Measurements from ENCODE around the gene DPP8. TPM values are rescaled to one million over a fixed set of nuclear protein-coding genes. Genes with fewer than 3 reads are reported as not detected.

The DPP8 gene
- total RNA-seq, 3 donors from 2014 or later (not counting 1 experiment from before 2014, with no cell fraction given) = 51.7 to 64.8 (median 62.4) TPM

DNA sequence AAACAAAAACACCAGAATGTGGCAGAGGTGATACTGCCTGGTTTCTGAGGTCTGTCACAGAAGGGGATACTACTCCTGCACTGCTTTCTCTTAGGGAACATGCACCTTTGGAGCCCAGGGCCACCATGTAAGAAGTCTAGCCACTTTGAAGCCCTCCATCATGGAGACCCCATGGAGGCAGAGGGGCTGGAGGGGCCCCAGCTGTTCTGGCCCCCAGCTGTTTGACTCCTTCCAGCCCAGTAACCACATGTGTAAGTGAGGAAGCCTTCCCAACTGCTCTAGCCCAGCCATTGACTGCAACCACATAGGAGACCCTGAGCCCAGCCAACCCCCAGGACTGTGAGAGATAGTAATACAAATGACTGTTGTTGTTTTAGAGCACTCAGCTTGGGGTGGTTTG lies 85.8 kb downstream of the DPP8 start:
- Mint-ChIP-seq H3K4me3 (no peak overlapping the region), H3K4me1 (no peaks in the 10 kb centered on the region), H3K36me3 (no peaks in the 10 kb centered on the region), H3K9me3 (no peaks in the 10 kb centered on the region), H3K27me3 (ENCODE audit: low read depth in 2 of 2) (peaks cover 0 to 4% of the 10 kb centered on the region in 2 donors), H3K27ac (no peak overlapping the region)
- DNase-seq = no peak
- H3K36me3 ChIP-seq (ENCODE audit: control insufficient read depth, insufficient read depth, low read length) = no peaks in the 10 kb centered on the region
- H3K4me1 ChIP-seq (ENCODE audit: control insufficient read depth, insufficient read depth, low read length) = no peaks in the 10 kb centered on the region
- intact Hi-C loops (cut with micrococcal nuclease) = no loop called here
- no peak overlapping the region for H3K4me3 ChIP-seq (ENCODE audit: low read length)
- TF ChIP-seq, protein P1, sequence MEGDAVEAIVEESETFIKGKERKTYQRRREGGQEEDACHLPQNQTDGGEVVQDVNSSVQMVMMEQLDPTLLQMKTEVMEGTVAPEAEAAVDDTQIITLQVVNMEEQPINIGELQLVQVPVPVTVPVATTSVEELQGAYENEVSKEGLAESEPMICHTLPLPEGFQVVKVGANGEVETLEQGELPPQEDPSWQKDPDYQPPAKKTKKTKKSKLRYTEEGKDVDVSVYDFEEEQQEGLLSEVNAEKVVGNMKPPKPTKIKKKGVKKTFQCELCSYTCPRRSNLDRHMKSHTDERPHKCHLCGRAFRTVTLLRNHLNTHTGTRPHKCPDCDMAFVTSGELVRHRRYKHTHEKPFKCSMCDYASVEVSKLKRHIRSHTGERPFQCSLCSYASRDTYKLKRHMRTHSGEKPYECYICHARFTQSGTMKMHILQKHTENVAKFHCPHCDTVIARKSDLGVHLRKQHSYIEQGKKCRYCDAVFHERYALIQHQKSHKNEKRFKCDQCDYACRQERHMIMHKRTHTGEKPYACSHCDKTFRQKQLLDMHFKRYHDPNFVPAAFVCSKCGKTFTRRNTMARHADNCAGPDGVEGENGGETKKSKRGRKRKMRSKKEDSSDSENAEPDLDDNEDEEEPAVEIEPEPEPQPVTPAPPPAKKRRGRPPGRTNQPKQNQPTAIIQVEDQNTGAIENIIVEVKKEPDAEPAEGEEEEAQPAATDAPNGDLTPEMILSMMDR (IDR thresholded peaks at IDR 0.05) = no peak
- H3K27ac ChIP-seq (ENCODE audit: low read length) = no peak overlapping the region
- ATAC-seq = no peak
- H3K27me3 ChIP-seq (ENCODE audit: control insufficient read depth, insufficient read depth, low read length) = no peaks in the 10 kb centered on the region
- no peaks in the 10 kb centered on the region for H3K9me3 ChIP-seq (ENCODE audit: control insufficient read depth, insufficient read depth, low read length)

DNA sequence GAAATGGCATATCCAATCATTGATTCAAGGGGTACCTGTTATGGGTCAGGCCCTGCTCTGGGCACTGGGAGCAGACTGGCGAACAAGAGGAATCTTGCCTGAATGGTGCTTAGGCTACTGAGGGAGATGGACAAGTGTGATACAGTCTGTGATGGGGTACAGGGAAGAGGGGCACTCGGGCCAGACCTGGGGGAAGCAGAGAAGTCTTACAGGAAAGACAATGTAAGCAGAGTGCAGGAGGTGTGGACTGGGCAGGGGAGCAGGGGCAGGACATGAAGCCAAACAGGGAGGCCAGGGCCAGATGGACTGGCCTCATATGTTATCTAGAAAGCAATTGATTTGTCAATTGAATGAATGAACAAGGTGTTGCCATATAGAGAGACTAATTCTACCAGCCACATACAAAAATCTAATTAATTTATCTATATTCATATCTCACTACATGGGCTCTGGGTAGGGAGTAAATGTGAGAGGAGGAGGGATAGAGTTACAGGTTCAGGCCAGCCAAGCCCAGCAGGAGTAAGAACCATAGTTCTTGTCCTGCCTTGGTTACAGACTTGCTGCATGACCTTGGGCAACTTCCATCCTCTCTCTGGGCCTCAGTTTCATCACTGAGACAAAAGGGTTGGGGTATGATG lies 91.2 kb downstream of the DPP8 start:
- Histone ChIP-seq H3K27me3 (ENCODE audit: control insufficient read depth, insufficient read depth, low read length) (peaks cover 10% of the 10 kb centered on the region), H3K4me3 (ENCODE audit: low read length) (no peak overlapping the region), H3K36me3 (ENCODE audit: control insufficient read depth, insufficient read depth, low read length) (no peaks in the 10 kb centered on the region), H3K4me1 (ENCODE audit: control insufficient read depth, insufficient read depth, low read length) (peaks cover 11% of the 10 kb centered on the region), H3K27ac (ENCODE audit: low read length) (no peak overlapping the region), H3K9me3 (ENCODE audit: control insufficient read depth, insufficient read depth, low read length) (no peaks in the 10 kb centered on the region)
- ATAC-seq = no peak
- no peak overlapping the region for H3K27ac Mint-ChIP-seq
- WGBS (ENCODE audit: insufficient coverage) = 85% methylated on average over 2 of the region's 2 CpGs
- no peak for DNase-seq
- H3K36me3 Mint-ChIP-seq = no peaks in the 10 kb centered on the region
- peaks cover 21 to 29% of the 10 kb centered on the region in 2 donors for H3K27me3 Mint-ChIP-seq (ENCODE audit: low read depth in 2 of 2)
- intact Hi-C loops (cut with micrococcal nuclease) = no loop called here
- peaks cover 14 to 19% of the 10 kb centered on the region in 2 donors for H3K4me1 Mint-ChIP-seq
- H3K4me3 Mint-ChIP-seq = no peak overlapping the region
- TF ChIP-seq, protein P1 (IDR thresholded peaks at IDR 0.05) = no peak
- H3K9me3 Mint-ChIP-seq = no peaks in the 10 kb centered on the region

DNA sequence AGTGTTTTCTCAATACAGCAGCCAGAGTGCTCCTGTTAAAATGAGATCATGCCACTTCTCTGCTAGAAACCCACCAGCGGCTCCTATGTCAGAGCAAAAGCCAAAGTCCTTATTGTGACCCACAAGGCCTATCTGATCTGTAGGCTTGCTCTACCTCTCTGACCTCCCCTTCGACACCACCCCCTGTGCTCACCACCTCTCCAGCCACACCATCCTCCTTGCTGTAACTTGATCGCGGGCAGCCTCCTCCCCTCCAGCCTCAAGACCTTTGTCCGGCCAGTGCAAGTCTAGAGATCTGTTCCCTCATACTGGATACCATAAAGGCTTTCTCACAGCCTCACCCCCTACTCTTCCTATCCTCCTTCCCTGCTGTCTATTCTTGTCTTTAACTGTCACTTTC lies 92.8 kb downstream of the DPP8 start:
- intact Hi-C loops (cut with micrococcal nuclease) = no loop called here

More for the DNA sequence above, 92.8 kb downstream of the DPP8 start:
- no peaks in the 10 kb centered on the region for H3K9me3 ChIP-seq (ENCODE audit: control insufficient read depth, insufficient read depth, low read length)
- Mint-ChIP-seq H3K9me3 (no peaks in the 10 kb centered on the region), H3K4me3 (peak overlapping the region; percentile 96), H3K36me3 (no peaks in the 10 kb centered on the region), H3K4me1 (peaks cover 22 to 26% of the 10 kb centered on the region in 2 donors), H3K27me3 (ENCODE audit: low read depth in 2 of 2) (peaks cover 34 to 39% of the 10 kb centered on the region in 2 donors), H3K27ac (no peak overlapping the region)
- no peak overlapping the region for H3K27ac ChIP-seq (ENCODE audit: low read length)
- 93% methylated on average over 5 of the region's 5 CpGs for WGBS (ENCODE audit: insufficient coverage)
- H3K36me3 ChIP-seq (ENCODE audit: control insufficient read depth, insufficient read depth, low read length) = no peaks in the 10 kb centered on the region
- TF ChIP-seq, protein P1 (IDR thresholded peaks at IDR 0.05) = no peak
- DNase-seq = no peak
- H3K27me3 ChIP-seq (ENCODE audit: control insufficient read depth, insufficient read depth, low read length) = peaks cover 23% of the 10 kb centered on the region
- H3K4me3 ChIP-seq (ENCODE audit: low read length) = no peak overlapping the region
- peaks cover 20% of the 10 kb centered on the region for H3K4me1 ChIP-seq (ENCODE audit: control insufficient read depth, insufficient read depth, low read length)
- no peak for ATAC-seq
